ENCODE results near the gene CIB4.

DNA sequence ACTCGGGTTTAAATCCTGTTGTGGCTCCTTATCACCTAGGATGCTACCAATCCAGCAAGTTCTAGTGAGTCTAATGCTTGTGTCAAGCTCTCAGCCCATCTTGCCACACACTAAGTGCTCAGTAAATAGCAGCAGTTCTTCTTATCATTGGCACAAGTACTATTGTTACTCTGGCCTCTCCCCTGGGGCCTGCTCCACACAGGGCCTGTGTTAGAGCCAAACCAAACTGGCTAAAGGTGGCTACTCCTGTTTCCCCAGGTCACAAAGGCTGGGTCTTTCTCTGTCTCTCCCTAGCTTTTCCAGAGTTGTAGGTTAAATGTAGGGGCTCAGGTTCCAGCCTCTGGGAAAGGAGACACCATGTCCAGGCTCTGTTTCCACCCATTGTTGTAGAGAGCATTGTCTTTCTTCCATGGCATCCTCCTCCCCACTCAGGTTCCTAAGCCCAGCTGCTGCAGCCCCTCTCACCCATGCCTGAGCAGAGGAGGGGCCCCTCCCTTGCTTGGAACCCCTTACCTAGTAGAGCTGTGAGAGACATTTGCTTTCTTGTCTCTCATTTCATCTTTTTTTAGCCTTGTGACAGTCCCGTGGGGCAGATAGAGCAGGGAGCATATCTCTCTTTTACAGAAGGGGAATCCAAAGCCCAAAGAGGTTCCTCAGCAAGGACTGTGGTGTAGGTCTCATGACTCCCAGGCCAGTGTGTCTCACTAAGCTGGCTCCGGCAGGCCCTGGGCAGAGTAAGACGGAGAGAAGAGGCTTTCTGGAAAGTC, 106.9 kb downstream of the CIB4 start:
- TF ChIP-seq EZH2 (IDR thresholded peaks at IDR 0.05; ENCODE audit: borderline replicate concordance, low read depth, low read length, poor library complexity, severe bottlenecking) (no peak), CTCF (conservative IDR thresholded peaks at IDR 0.05; ENCODE audit: low read depth, low read length) (no peak)
